Liver (tissue), 2 donors: ENCODE data around the gene WNT1.

Experiments used
- CTCF ChIP-seq: fragments of 150-350 bp; IDR thresholded peaks from 2 replicates; pipeline ENCODE4 v1.5.1; 2017; ENCODE audit warnings: improper control_type of control experiment, low read depth, low read length; ENCODE audit not compliant: missing input control
- REST ChIP-seq: IDR thresholded peaks from 2 replicates; pipeline ENCODE4 v1.6.1; 2016; ENCODE audit warnings: antibody characterized with exemption, mild to moderate bottlenecking
- donor health status: healthy.

GRCh38 chr12:48999371-49000131 is 21.4 kb downstream of the WNT1 start, which contains the start of gene DDN:
- TF ChIP-seq CTCF (no peak), REST (no peak)
